Muscle of back (tissue), 13 donors: ENCODE data around the gene RALB. TPM values are rescaled to one million over a fixed set of nuclear protein-coding genes. Genes with fewer than 3 reads are reported as not detected.

ENCODE experiments used
- DNase-seq, 3 donors: peaks; one replicate each; pipeline versions ENCODE4 v3.0.0 to v3.0.0-alpha.2; 2013
- long read RNA-seq, 9 donors: transcript quantifications; one replicate each; lab custom pipeline, GENCODE V29; 2026
- polyA plus RNA-seq, 10 donors: library from polyadenylated mRNA; unstranded; fragments of 120-200 nt; gene quantifications; one replicate each; pipeline ENCODE4 v1.2.1, GENCODE V29; 2013; ENCODE audit not compliant: insufficient read length in 10 of 10

RALB gene, protein sequence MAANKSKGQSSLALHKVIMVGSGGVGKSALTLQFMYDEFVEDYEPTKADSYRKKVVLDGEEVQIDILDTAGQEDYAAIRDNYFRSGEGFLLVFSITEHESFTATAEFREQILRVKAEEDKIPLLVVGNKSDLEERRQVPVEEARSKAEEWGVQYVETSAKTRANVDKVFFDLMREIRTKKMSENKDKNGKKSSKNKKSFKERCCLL
- polyA plus RNA-seq, result 10 to 100 TPM; 48.6 to 74.0 (median 52.7) TPM
- long read RNA-seq, donor 1, transcript RALB-203 (5 exons, 1,252 nt), result major isoform, 6 of 13 reads
- long read RNA-seq, donor 1, partial matches to known transcripts, result 6 of 13 reads
- long read RNA-seq, donor 1, other reads (novel, unspliced or antisense), result 0 of 13 reads
- long read RNA-seq, donor 2, transcript RALB-201 (5 exons, 2,344 nt), result major isoform, 14 of 18 reads
- long read RNA-seq, donor 2, partial matches to known transcripts, result 0 of 18 reads
- long read RNA-seq, donor 2, other reads (novel, unspliced or antisense), result 0 of 18 reads
- long read RNA-seq, donor 3, result 0 reads
- long read RNA-seq, donor 4, transcript RALB-201 (5 exons, 2,344 nt), result major isoform, 8 of 17 reads
- long read RNA-seq, donor 4, partial matches to known transcripts, result 6 of 17 reads
- long read RNA-seq, donor 4, other reads (novel, unspliced or antisense), result 0 of 17 reads
- long read RNA-seq, donor 5, transcript RALB-201 (5 exons, 2,344 nt), result major isoform, 16 of 26 reads
- long read RNA-seq, donor 5, transcript RALB-203 (5 exons, 1,252 nt), result minor isoform, 10 of 26 reads
- long read RNA-seq, donor 5, partial matches to known transcripts, result 0 of 26 reads
- long read RNA-seq, donor 5, other reads (novel, unspliced or antisense), result 0 of 26 reads
- long read RNA-seq, donor 6, transcript RALB-201 (5 exons, 2,344 nt), result major isoform, 11 of 39 reads
- long read RNA-seq, donor 6, partial matches to known transcripts, result 24 of 39 reads
- long read RNA-seq, donor 6, other reads (novel, unspliced or antisense), result 0 of 39 reads
- long read RNA-seq, donor 7, transcript RALB-201 (5 exons, 2,344 nt), result major isoform, 11 of 13 reads
- long read RNA-seq, donor 7, partial matches to known transcripts, result 0 of 13 reads
- long read RNA-seq, donor 7, other reads (novel, unspliced or antisense), result 0 of 13 reads
- long read RNA-seq, donor 8, transcript RALB-201 (5 exons, 2,344 nt), result major isoform, 12 of 23 reads
- long read RNA-seq, donor 8, partial matches to known transcripts, result 7 of 23 reads
- long read RNA-seq, donor 8, other reads (novel, unspliced or antisense), result 0 of 23 reads
- long read RNA-seq, donor 9, partial matches to known transcripts, result 0 of 3 reads
- long read RNA-seq, donor 9, other reads (novel, unspliced or antisense), result 0 of 3 reads

DNA sequence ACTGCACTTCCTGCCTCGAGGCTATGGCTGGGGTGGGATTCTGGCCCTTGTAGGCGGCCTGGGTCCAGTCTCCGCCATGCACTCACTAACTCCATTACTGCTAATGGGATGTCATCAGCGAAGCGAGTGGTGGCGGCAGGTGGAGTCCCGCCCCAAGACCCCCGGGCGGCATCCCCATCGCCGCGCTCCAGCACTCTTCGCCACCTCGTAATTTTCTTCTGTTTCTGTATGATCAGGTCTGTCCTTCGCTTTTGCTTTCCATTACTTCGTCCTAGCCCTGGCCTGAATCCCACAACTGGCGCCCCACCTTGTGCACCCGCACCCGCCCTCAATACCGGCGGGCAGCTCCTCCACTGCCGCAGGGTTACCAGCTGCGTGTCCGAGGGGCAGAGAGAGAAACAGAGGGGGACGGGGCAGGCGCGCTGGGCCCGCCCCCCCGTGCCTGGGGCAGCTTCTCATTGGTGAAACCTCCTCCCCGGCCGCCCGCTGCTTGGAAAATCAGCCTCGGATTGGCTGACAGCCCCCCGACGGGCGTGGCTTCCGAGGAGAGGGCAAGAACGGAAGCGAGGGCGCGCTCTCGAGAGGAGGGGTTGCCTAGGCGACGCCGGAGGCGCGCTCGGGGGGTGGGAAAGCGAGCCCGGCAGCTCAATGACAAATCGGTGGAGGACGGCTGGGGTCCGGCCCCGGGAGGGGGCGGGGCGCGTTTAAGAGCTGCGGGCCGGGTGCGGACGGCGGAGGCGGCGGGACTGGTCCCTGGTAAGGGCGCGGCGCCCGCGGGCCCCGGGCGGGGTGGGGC lies at the start of gene RALB:
Gene RALB, plus strand, starts transcription at position 628 of the 796 bp plus-strand sequence. CDS start 25,813 bp downstream, outside the sequence.
- peak; percentile 99 to 100 (median 100) for DNase-seq

DNA sequence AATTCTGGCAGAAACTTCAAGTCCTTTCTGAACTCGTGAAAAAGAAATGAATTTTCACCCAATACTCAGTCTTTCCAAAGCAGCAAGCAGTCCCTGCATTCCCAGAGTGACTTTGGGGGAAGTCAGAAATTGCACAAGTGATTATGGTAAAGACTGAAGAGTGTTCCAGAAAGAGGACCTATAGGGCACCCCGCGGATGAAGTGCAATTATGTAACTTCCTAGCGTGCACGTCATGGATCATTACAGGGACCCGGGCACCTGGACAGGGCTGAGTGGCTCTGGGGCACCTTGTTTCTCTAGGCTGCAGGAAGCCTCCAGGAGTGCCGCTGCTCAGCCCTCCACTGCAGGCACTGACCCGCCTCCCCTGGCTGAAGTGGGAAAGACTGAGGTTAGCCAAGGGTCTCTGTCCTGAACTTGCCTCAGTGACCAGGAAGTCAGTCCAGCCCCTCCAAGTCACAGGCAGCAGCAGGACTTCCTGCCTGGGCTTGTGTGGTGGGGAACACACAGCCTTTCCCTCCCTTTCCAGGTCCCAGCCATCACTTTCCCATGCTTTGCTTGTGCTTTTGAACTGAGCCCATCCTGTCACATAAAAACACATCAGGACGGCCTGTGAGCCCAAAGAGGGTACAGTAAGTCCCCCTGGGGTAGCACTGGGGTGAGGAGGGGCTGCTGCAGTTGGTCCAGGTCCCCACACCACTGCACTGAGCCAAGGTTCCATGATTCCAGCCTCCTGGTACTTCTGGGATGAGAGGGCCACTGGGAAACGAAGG lies 49.2 kb upstream of the RALB start:
- DNase-seq, result peak; percentile 27 to 70 (median 60)

DNA sequence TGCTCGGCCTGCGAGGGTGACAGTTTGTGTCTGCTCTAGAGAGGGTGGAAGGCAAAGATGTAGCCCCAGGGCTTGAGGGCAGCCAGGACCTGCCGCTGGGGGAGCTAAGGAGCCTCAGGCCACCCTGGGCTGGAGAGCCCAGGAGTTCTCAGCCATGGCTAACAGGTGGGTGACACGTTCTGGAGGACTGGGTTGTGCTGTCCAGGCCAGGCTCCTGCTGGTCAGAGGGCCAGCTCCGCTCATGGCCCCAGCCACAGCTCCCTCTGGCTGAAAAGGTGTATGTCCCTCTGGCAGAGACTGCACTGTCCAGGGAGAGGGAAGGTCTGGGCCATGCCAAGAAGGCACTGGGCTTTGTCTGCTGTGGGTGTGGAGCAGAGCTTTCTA lies 48.6 kb upstream of the RALB start:
- no peak for DNase-seq

DNA sequence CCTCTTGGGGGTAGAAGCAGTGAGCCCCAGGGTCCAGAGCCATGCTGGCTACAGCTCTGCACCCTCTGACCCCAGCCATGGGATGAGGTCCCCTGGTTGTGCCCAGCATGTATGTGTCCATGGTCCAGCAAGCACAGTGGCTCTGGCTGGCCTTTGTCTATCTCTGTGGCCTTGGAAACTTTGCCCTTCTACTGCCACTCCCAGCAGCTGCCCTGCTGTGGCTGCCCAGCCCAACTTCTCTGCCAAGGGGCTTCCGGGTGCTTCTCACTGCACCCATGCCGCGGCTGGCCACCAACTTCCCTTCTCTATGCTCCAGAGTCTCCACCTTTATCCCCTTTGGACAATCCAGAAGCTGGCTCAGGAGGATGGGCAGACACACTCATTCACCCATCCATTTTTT lies 48.2 kb upstream of the RALB start:
- no peak for DNase-seq

DNA sequence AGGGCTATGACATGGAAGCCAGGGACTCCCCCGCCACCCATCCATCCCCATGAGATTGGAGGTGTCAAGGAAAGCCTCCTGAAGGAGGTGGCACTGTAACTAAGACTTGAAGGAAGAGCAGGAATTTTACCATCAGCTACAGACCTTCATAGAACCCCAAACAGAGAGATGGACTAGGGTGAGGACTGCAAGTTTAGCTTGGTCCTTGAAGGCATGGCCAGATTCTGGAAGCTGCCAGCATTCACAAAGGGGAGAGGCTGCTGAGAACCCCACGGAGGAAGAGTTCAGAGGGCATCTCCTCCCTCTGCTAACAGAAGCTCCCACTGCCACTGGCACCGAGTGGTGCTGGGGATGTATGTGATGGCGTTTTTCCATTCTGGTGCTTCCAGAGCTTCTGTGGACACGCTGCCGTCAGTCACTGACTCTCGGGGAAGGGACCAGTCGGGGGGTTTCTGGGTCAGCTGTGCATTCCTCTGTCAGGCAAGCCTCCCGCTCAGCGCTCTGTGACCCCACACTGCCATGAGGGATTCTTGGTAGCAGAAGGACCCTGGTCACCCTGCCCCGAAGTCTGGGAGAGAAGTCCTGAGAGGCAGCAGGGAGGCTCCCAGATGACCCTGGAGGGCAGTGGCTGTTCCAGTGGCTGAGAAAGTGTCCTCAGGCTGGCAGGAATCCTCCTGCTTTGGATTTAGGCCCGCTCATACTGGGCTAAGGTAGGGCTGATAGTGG lies 47.5 kb upstream of the RALB start:
- DNase-seq, result no peak

DNA sequence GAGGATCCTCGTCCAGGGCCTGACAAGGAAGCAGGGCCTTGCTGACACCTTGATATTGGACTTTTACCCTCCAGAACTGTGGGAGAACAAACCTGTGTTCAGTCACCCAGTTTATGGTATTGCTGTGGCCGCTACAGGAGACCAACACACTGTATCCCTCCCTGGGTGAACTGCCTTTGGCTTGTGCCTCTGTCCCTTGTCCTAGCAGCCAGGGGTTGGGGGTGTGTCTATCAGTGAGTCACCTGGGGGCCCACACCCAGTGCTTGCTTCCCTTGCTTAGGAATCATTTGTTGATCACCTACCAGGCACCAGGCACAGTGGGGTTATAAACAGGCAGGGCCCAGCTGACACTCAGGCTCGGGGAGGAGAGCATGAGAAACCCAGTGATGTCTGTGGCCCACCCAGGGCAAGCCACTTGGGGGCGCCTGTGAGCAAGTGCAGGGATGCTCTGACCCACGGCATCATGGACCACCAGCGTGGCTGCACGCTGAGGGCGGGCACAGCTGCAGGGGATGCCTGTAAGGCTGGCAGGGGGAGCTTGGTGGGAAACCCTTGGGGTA lies 46.5 kb upstream of the RALB start:
- DNase-seq, result no peak

DNA sequence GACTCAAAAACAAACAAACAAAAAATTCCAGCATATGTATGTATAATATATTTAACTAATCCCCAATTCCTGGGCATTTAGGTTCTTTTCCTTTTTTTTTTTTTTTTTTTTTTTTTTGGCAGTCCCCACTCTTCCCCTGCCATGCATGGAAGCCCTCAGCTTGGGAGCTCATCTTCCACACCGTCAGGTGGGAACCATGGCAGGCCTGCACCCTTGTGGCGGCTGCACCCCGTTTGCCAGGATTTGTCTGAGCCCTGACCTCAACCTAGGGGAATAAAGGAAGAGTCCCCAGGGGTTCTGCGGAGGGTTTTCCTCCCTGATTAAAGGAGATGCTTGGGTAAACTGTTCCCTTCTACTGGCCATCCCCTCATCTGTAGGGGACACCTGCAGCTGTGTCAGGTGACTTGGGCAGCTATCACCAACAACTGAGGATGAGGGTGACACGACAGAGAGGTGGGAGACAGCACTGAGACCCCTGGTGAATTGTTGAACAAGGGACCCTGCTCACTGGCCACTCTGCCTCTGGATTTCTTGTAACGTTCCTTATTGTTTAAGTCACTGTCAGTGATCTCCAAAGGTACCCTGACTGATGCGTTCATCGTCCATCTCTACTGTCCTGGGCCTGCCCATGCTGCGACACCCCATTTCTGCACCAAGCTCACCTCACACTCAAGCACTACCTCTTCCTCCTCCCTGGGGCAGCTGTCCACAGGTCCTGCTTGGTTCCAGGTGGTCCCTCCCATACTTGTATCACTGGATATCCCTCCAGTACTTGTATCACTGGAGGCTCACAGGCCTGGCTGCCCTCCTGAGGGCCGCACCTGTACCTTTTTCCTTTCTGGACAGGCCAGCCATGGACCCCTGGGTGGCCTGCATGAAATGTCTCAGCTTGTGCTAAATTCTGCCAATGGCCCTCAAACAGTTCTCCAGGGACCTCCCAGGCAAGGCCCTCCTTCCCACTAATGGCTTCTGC lies 44.0 kb upstream of the RALB start:
- DNase-seq, result no peak

DNA sequence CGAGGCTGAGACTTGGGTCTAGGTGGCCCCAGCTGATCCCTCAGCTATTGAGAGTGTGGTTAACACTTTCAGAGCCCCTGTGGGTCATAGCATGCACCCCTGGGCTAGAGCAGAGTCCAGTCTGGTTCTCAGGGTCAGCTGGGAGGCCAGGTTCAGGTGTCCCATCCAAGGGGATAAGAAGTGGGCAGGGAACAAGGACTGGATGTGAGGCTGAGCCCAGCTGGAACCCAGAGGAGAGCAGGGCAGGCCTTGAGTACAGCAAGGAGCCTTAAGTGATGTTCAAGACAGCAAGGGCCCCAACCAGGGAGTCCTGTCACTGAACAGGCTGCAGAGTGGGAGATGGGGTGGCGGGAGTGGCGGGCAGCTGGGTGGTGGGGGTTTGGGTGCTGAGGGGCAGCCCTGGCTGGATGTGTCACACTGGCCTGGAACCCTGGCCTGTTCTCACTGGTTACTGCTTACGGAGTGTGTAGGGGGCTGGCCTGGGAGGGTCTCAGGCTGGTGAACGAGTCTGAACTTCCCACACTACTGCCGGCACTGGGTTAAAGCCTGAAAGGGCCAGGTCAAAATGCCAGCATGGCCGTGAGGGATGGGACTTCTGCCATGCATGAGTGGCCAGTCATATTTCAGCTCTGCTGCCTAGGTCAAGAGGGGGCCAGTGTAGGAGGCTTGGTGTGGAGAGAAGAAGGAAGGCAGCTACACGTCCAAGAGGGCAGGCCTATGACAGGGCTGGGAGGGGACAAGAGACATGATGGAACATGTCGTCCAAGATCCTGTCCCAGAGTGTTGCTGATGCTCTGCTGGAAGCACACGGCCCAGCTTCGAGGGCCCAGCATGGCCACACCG lies 43.0 kb upstream of the RALB start:
- no peak for DNase-seq

DNA sequence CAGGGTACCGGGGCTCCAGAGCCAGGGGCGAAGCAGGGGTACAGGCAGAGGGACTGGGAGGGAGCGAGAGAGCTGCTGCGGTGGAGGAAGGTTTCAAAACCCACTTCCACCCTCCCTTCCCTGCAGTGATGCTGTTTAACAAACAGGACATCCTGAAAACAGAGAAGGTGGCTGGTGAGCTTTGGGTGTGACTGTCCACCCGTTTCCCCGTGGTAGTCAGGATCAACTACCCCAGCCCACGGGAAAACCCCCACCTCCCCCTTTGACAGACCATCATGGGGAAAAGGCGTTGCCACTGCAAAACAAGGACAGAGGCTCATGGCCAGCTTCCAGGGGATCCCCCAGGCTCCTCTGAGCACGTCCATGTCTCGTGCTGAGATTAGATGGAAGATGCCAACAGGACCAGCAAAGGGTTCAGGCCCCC lies 42.4 kb upstream of the RALB start:
- no peak for DNase-seq

DNA sequence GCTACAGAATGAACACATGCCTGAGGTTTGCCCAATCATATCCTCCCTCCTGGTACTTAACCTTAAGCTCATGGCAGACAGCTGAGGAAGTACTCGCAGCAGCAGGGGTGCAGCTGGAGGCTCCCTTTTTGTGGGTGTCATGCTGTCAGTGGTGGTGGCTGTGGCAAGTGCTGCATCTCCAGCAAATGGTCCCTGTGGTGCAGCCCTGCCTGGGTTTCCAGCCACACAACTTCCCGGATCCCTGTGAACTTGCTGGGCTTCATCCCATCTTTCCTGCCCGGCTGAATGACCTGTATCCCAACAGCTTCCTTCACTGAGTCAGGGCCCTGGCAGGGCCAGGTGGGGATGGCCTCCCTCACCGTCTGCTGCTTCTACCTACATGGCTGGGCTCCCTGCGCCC lies 34.5 kb upstream of the RALB start:
- DNase-seq, result no peak

DNA sequence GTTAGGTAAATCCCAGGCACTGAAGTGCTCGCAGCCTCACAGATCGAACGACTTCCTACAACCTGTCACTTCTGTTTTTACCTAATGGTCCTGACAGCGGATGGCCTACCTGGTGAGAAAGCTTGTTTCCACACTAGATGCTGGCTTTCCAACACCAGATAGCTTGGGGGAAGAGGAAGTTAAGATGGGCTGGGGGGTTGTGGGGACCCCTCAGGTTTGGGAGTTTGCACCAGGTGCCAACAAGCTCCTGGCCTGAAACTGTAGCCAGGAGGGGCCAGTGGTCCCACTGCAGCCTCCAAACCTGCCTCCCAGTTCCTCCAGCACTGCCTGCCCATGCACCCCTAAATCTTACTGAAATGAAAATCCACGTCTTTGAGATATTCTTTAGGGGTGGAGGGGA lies 33.4 kb upstream of the RALB start:
- no peak for DNase-seq

DNA sequence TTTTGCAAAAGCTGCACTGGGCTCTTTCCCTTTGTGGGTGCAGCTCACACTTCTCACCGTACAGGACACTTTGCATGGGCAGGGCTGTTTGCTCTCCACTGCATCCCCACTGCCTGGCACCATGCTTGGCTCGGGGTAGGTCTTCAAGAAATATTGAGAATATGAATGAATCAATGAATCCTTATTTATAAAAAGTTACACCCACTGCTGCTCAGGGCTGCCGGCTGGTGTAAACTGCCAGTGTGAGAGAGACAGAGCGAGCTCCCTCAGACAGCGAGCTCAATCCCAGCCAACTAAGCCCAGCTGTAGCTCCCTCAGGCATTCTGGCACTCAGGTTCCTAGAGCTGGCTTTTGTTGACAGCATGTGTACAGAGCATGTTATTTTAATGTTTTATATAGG lies 32.9 kb upstream of the RALB start:
- DNase-seq, result no peak

DNA sequence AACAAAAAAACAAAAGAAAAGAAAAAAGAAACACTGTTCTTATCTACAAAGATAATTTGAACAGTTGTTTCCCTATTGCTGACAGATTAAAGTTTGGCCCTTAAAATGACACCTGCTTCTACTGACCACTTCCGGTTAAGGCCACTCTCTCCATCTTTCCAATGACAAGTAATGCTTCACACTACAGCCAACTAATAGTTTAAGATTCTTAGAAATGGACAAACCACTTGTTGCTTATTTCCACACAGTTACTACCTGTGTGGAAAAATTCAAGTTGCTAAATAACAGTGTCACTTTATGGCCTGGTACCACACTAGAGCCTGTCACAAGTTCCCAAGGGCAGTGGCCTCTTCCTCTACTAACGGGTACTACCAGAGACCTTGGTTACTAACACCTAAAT lies 31.9 kb upstream of the RALB start:
- DNase-seq, result no peak

DNA sequence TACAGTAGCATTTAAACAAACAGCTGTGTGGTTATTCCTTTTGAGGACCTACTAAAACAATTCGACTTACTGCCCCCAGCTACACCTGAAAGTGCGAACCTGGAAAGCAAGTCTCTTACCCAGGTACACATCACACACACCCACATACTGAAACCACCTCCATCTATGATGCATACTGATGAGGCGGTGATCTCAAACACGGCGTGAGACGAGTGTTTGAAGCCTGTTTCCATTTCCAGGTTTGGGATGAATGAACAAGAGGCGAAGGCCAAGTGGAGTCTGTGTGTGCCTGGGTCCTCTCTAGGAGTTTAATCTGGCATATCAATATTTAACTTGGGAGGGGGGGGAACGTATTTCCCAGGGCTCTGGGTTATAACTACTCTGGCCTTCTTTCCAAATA lies 31.0 kb upstream of the RALB start:
- no peak for DNase-seq

DNA sequence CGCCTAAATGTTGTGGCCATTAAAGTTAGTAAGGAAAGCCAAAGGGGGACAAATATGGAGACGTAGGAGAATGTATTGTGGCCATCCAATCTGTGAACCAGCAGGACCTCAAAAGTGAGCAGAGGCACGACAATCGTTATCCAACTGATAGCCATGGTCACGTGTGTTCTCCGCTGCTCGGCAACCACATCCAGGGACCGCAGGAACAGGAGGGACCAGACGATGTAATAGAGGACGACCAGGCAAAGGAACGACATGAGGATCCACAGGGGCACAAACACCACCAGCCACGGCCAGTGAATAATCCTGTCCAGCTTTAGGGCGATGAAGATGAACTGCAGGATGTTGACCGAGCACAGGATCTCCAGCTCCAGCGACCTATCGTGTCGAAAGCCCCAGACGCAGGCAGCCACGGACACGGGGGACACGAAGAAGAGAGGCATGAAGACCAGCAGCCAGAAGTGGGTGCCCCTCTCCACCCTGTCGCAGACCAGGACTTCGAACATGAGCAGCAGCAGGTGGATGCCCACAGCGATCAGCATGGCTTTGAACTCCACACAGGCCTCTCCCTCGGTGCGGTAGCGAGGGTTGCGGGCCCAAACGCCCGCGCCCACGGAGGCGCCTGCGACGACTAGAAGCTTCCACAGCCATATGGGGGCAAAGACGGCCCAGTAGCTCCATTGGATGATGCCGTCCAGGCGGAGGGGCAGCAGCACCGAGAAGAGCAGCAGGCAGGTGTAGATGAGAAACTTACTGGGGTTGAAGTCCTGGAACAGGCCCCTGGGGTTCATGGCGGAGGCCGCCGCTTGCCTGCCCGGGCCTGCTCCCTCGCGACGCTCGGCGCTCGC lies 30.2 kb upstream of the RALB start:
- no peak for DNase-seq
